H9 (cell line): Measurements from ENCODE around the gene USP53. TPM values are rescaled to one million over a fixed set of nuclear protein-coding genes. Genes with fewer than 3 reads are reported as not detected.
"Not testable (repeated sequence)": the region's sequence is repeated elsewhere in the genome, so short reads cannot be mapped to it uniquely, and the experiment has no call there.

Experiments
- DNase-seq: peaks from one replicate; pipeline ENCODE4 v3.0.0-alpha.2; 2017
- H2AFZ ChIP-seq: one replicate; pipeline ENCODE4 v1.6.1; 2013; ENCODE audit warnings: mild to moderate bottlenecking, low read length, control low read depth, moderate library complexity
- H2AK5ac ChIP-seq: 2 replicates; pipeline ENCODE4 v1.6.1; 2013; ENCODE audit warnings: low read length, control low read depth, mixed read lengths; ENCODE audit not compliant: insufficient read length
- H2BK120ac ChIP-seq: one replicate; pipeline ENCODE4 v1.6.1; 2013; ENCODE audit warnings: low read depth, mild to moderate bottlenecking, low read length, control low read depth, inconsistent platforms; ENCODE audit not compliant: poor library complexity, severe bottlenecking
- H2BK12ac ChIP-seq: 2 replicates; pipeline ENCODE4 v1.6.1; 2013; ENCODE audit warnings: low read length, control low read depth, mixed read lengths, low read depth; ENCODE audit not compliant: insufficient read length
- H2BK15ac ChIP-seq: 2 replicates; pipeline ENCODE4 v1.6.1; 2013; ENCODE audit warnings: low read depth, low read length, control low read depth
- H2BK20ac ChIP-seq: one replicate; pipeline ENCODE4 v1.6.1; 2013; ENCODE audit warnings: low read depth, mild to moderate bottlenecking, low read length, control low read depth, inconsistent platforms; ENCODE audit not compliant: poor library complexity, severe bottlenecking
- H2BK5ac ChIP-seq: 2 replicates; pipeline ENCODE4 v1.6.1; 2013; ENCODE audit warnings: low read length, control low read depth, mixed read lengths; ENCODE audit not compliant: insufficient read length
- H3K14ac ChIP-seq: 2 replicates; pipeline ENCODE4 v1.6.1; 2013; ENCODE audit warnings: low read length, control low read depth; ENCODE audit not compliant: insufficient read depth
- H3K18ac ChIP-seq: 2 replicates; pipeline ENCODE4 v1.6.1; 2013; ENCODE audit warnings: low read depth, mild to moderate bottlenecking, mixed read lengths, low read length, control low read depth; ENCODE audit not compliant: insufficient read length
- H3K23ac ChIP-seq: 2 replicates; pipeline ENCODE4 v1.6.1; 2013; ENCODE audit warnings: low read length, control low read depth, mixed read lengths, low read depth; ENCODE audit not compliant: insufficient read length
- H3K23me2 ChIP-seq: 2 replicates; pipeline ENCODE4 v1.6.1; 2013; ENCODE audit warnings: low read depth, mild to moderate bottlenecking, mixed read lengths, low read length, control low read depth; ENCODE audit not compliant: insufficient read length, poor library complexity, severe bottlenecking
- H3K27ac ChIP-seq: 2 replicates; pipeline ENCODE4 v1.5.1; 2013; ENCODE audit warnings: low read length, control low read depth, mixed read lengths, low read depth; ENCODE audit not compliant: insufficient read length
- H3K27me3 ChIP-seq: 2 replicates; pipeline ENCODE4 v1.6.1; 2013; ENCODE audit warnings: low read length, control low read depth, inconsistent platforms; ENCODE audit not compliant: insufficient read depth
- H3K4ac ChIP-seq: 2 replicates; pipeline ENCODE4 v1.6.1; 2013; ENCODE audit warnings: low read depth, mild to moderate bottlenecking, control low read depth, inconsistent platforms, low read length, moderate library complexity
- H3K4me1 ChIP-seq: 2 replicates; pipeline ENCODE4 v1.6.1; 2013; ENCODE audit warnings: low read length, control low read depth, inconsistent platforms; ENCODE audit not compliant: insufficient read depth
- H3K4me2 ChIP-seq: 2 replicates; pipeline ENCODE4 v1.6.1; 2013; ENCODE audit warnings: low read length, control low read depth, mixed read lengths; ENCODE audit not compliant: insufficient read length, insufficient read depth
- H3K56ac ChIP-seq: 2 replicates; pipeline ENCODE4 v1.6.1; 2013; ENCODE audit warnings: low read depth, mild to moderate bottlenecking, mixed read lengths, low read length, control low read depth; ENCODE audit not compliant: insufficient read length
- H3K79me1 ChIP-seq: 2 replicates; pipeline ENCODE4 v1.6.1; 2013; ENCODE audit warnings: low read depth, mild to moderate bottlenecking, moderate library complexity, low read length, control low read depth, inconsistent platforms; ENCODE audit not compliant: insufficient read depth, poor library complexity, severe bottlenecking
- H3K79me2 ChIP-seq: 2 replicates; pipeline ENCODE4 v1.6.1; 2013; ENCODE audit warnings: low read length, control low read depth, inconsistent platforms; ENCODE audit not compliant: insufficient read depth
- H3K9ac ChIP-seq: 2 replicates; pipeline ENCODE4 v1.6.1; 2013; ENCODE audit warnings: low read length, control low read depth, mixed read lengths; ENCODE audit not compliant: insufficient read length; ENCODE audit errors: extremely low read depth
- H3K9me3 ChIP-seq: one replicate; pipeline ENCODE4 v1.6.1; 2013; ENCODE audit warnings: low read depth, low read length, inconsistent platforms; ENCODE audit not compliant: control insufficient read depth
- H3T11ph ChIP-seq: one replicate; pipeline ENCODE4 v1.6.1; 2013; ENCODE audit warnings: mild to moderate bottlenecking, low read length, control low read depth, inconsistent platforms
- H4K20me1 ChIP-seq: one replicate; pipeline ENCODE4 v1.6.1; 2013; ENCODE audit not compliant: control insufficient read depth, insufficient read length, insufficient read depth
- H4K5ac ChIP-seq: 2 replicates; pipeline ENCODE4 v1.6.1; 2013; ENCODE audit warnings: low read depth, mild to moderate bottlenecking, mixed read lengths, low read length, control low read depth; ENCODE audit not compliant: insufficient read length
- H4K8ac ChIP-seq: replicated peaks from 2 replicates; pipeline ENCODE4 v1.6.1; 2013; ENCODE audit warnings: low read length, control low read depth, mixed read lengths, low read depth; ENCODE audit not compliant: insufficient read length
- H4K91ac ChIP-seq: 2 replicates; pipeline ENCODE4 v1.6.1; 2013; ENCODE audit warnings: low read depth, mild to moderate bottlenecking, moderate library complexity, mixed read lengths, low read length, control low read depth; ENCODE audit not compliant: insufficient read length
- H3K27ac Mint-ChIP-seq, 3 experiments: 2 replicates in 2 of 3; 3 replicates in 1 of 3; pipeline ENCODE4 v1.8.0; 2020 to 2021; ENCODE audit warnings: mixed read lengths in 3 of 3, mild to moderate bottlenecking in 1 of 3, moderate library complexity in 1 of 3
- H3K27me3 Mint-ChIP-seq: 2 replicates; pipeline ENCODE4 v1.8.0; 2021; ENCODE audit warnings: low read depth, mild to moderate bottlenecking, moderate library complexity, mixed read lengths
- H3K36me3 Mint-ChIP-seq, 3 experiments: 2 replicates in 2 of 3; 3 replicates in 1 of 3; pipeline ENCODE4 v1.8.0; 2020 to 2021; ENCODE audit warnings: low read depth in 3 of 3, mixed read lengths in 3 of 3; ENCODE audit not compliant: insufficient read depth in 1 of 3
- H3K4me1 Mint-ChIP-seq, 2 experiments: 2 replicates each; pipeline ENCODE4 v1.8.0; 2020; ENCODE audit warnings: mixed read lengths in 2 of 2
- H3K4me3 Mint-ChIP-seq, 2 experiments: 2 replicates in 1 of 2; 3 replicates in 1 of 2; pipeline ENCODE4 v1.8.0; 2020 to 2021; ENCODE audit warnings: mild to moderate bottlenecking in 2 of 2, mixed read lengths in 2 of 2, moderate library complexity in 1 of 2
- H3K9me3 Mint-ChIP-seq, 2 experiments: 2 replicates in 1 of 2; 3 replicates in 1 of 2; pipeline ENCODE4 v1.8.0; 2020; ENCODE audit warnings: mild to moderate bottlenecking in 2 of 2, mixed read lengths in 2 of 2, moderate library complexity in 1 of 2
- CTCF ChIP-seq: fragments of 200-600 bp; sonication (generic); conservative IDR thresholded peaks from 3 replicates; pipeline ENCODE4 v1.8.0; 2021; ENCODE audit warnings: antibody characterized with exemption, mild to moderate bottlenecking
- WGBS: extraction: QIAGEN DNeasy Blood & Tissue Kit; methylation state at CpG from one replicate; pipeline ENCODE4 v1.1.7; 2013; ENCODE audit warnings: missing lambda C conversion rate, low lambda C conversion rate, mixed read lengths; ENCODE audit not compliant: insufficient read length; ENCODE audit errors: extremely low coverage; 5-methylcytosine and 5-hydroxymethylcytosine counted together
- total RNA-seq: library from RNA; stranded (reverse); gene quantifications from 2 replicates; pipeline ENCODE4 v1.2.1, GENCODE V29; 2021

Gene USP53
- total RNA-seq, 1 experiment from 2014 or later, result 18.4 TPM

- Histone ChIP-seq H3K27me3 (no peaks in the 10 kb centered on the region), H3K4ac (no peak overlapping the region), H2AFZ (no peak overlapping the region), H2BK12ac (no peak overlapping the region), H3K9ac (no peak overlapping the region), H3K4me2 (no peak overlapping the region), H3K9me3 (no peaks in the 10 kb centered on the region), H3K23ac (no peak overlapping the region), H2BK15ac (no peak overlapping the region), H2BK20ac (no peak overlapping the region), H3K79me1 (no peaks in the 10 kb centered on the region), H3K4me1 (no peaks in the 10 kb centered on the region), H2BK5ac (no peak overlapping the region), H3K18ac (no peak overlapping the region), H4K5ac (no peak overlapping the region), H3K79me2 (no peaks in the 10 kb centered on the region), H2AK5ac (no peak overlapping the region), H3T11ph (no peak overlapping the region), H3K27ac (no peak overlapping the region), H3K56ac (no peak overlapping the region), H3K23me2 (no peaks in the 10 kb centered on the region), H2BK120ac (no peak overlapping the region), H4K8ac (no peak overlapping the region), H4K91ac (no peak overlapping the region), H3K14ac (no peak overlapping the region), H4K20me1 (no peaks in the 10 kb centered on the region)
- whole genome bisulfite sequencing, result no CpG with 5 or more reads among the region's 7 CpGs
- H3K36me3 Mint-ChIP-seq, result no peaks in the 10 kb centered on the region
- no peak overlapping the region for H3K4me3 Mint-ChIP-seq
- H3K27ac Mint-ChIP-seq, result 0 out of 7 replicates have a peak overlapping the region, but pooled peaks of 1 of the 3 experiments have one; percentile 42
- no peaks in the 10 kb centered on the region for H3K9me3 Mint-ChIP-seq
- DNase-seq, result no peak
- no peak for TF ChIP-seq CTCF
- no peaks in the 10 kb centered on the region; the same call in 1 of the 2 replicates for H3K27me3 Mint-ChIP-seq
- no peaks in the 10 kb centered on the region for H3K4me1 Mint-ChIP-seq
These were observed 40.3 kb upstream of the USP53 start for GRCh38 chr4:119172223-119172622.

GRCh38 chr4:119173729-119174361 is 38.7 kb upstream of the USP53 start:
- H3K27me3 ChIP-seq, H3K9ac ChIP-seq, H3K9me3 ChIP-seq, H2BK12ac ChIP-seq, H2BK5ac ChIP-seq, H3K9me3 Mint-ChIP-seq, H3K4ac ChIP-seq, H3K36me3 Mint-ChIP-seq, H4K5ac ChIP-seq, H2AFZ ChIP-seq, H3T11ph ChIP-seq, H3K79me1 ChIP-seq, H4K91ac ChIP-seq, H3K56ac ChIP-seq, H3K4me3 Mint-ChIP-seq, H3K4me1 Mint-ChIP-seq, H3K4me1 ChIP-seq, H3K23ac ChIP-seq, H3K4me2 ChIP-seq, H3K18ac ChIP-seq, H2AK5ac ChIP-seq, H3K27me3 Mint-ChIP-seq, H3K14ac ChIP-seq, H3K79me2 ChIP-seq, H4K8ac ChIP-seq, H3K27ac Mint-ChIP-seq, H3K23me2 ChIP-seq, H2BK15ac ChIP-seq, H2BK120ac ChIP-seq, H2BK20ac ChIP-seq, H4K20me1 ChIP-seq, H3K27ac ChIP-seq, DNase-seq: not testable (repeated sequence)
- no CpG with 5 or more reads among the region's 30 CpGs for WGBS
